ENCODE results near the gene KRT20. TPM values are rescaled to one million over a fixed set of nuclear protein-coding genes. Genes with fewer than 3 reads are reported as not detected.

The KRT20 gene
- total RNA-seq, 1 experiment from 2014 or later: 0.13 TPM

GRCh38 chr17:40866838-40867237, 18.2 kb downstream of the KRT20 start, which contains the start of gene KRT12:
Gene KRT12 (minus strand): TSS chr17:40867223. CDS start chr17:40867186, 37 bp downstream.
- Histone ChIP-seq H3K27ac (ENCODE audit: low read length) (no peak within 1 kb of the TSS), H3K4me1 (ENCODE audit: control insufficient read depth, insufficient read depth, low read length) (no peaks in the 10 kb centered on the region), H3K36me3 (ENCODE audit: control insufficient read depth, insufficient read depth, low read length) (no peaks in the 10 kb centered on the region), H3K9me3 (ENCODE audit: control insufficient read depth, insufficient read depth, low read depth, low read length) (no peaks in the 10 kb centered on the region), H3K4me3 (ENCODE audit: low read depth in 2 of 2, low read length in 2 of 2) (no peak within 1 kb of the TSS), H3K27me3 (ENCODE audit: control insufficient read depth, insufficient read depth, low read length) (no peaks in the 10 kb centered on the region; the same call in 1 of the 2 replicates)
- no TSS peak for BruUV-seq (replicated peaks)
- in situ Hi-C loops (cut with HindIII; ENCODE audit: low pct_unique_long_range_greater_than_20kb, low sequenced_read_pairs): no loop called here
- ChIA-PET POLR2A (interaction anchor here (0.5 kb wide), 1 partner anchor 13 kb away, joined by 5 read pairs; no protein-coding TSS in a partner anchor), CTCF (no interaction called here)
- DNase-seq (ENCODE audit: low read depth, low spot score) (no peak), ATAC-seq (no peak)
- TF ChIP-seq CTCF (IDR thresholded peaks at IDR 0.05) (no peak), POLR2AphosphoS5 (IDR thresholded peaks at IDR 0.05; ENCODE audit: low read depth, low read length) (no peak), TCF7L2 (IDR thresholded peaks at IDR 0.05; ENCODE audit: low read depth, low read length) (no peak), REST (IDR thresholded peaks at IDR 0.05; ENCODE audit: insufficient read depth in 1 of 2, low read depth in 2 of 2, low read length in 1 of 2) (no peak), SIN3A (IDR thresholded peaks at IDR 0.05; ENCODE audit: borderline replicate concordance, insufficient read depth, low read depth, low read length) (no peak)
- intact Hi-C loops (cut with micrococcal nuclease; ENCODE audit: unreplicated experiment): no loop called here

- H3K9me3 ChIP-seq (ENCODE audit: control insufficient read depth, insufficient read depth, low read depth, low read length): no peaks in the 10 kb centered on the region
- no peaks in the 10 kb centered on the region for H3K4me1 ChIP-seq (ENCODE audit: control insufficient read depth, insufficient read depth, low read length)
- H3K4me3 ChIP-seq (ENCODE audit: low read depth in 2 of 2, low read length in 2 of 2): no peak overlapping the region
- in situ Hi-C loops (cut with HindIII; ENCODE audit: low pct_unique_long_range_greater_than_20kb, low sequenced_read_pairs): no loop called here
- BruUV-seq (replicated peaks): no TSS peak
- ChIA-PET CTCF (no interaction called here), POLR2A (interaction anchor here (0.7 kb wide), 1 partner anchor 20 kb away, joined by 3 read pairs; no protein-coding TSS in a partner anchor)
- no peak overlapping the region for H3K27ac ChIP-seq (ENCODE audit: low read length)
- no peak for DNase-seq (ENCODE audit: low read depth, low spot score)
- TF ChIP-seq CTCF (IDR thresholded peaks at IDR 0.05) (no peak), SIN3A (IDR thresholded peaks at IDR 0.05; ENCODE audit: borderline replicate concordance, insufficient read depth, low read depth, low read length) (no peak), POLR2AphosphoS5 (IDR thresholded peaks at IDR 0.05; ENCODE audit: low read depth, low read length) (no peak), TCF7L2 (IDR thresholded peaks at IDR 0.05; ENCODE audit: low read depth, low read length) (no peak), REST (IDR thresholded peaks at IDR 0.05; ENCODE audit: insufficient read depth in 1 of 2, low read depth in 2 of 2, low read length in 1 of 2) (no peak)
- intact Hi-C loops (cut with micrococcal nuclease; ENCODE audit: unreplicated experiment): no loop called here
- ATAC-seq: no peak
- no peaks in the 10 kb centered on the region for H3K27me3 ChIP-seq (ENCODE audit: control insufficient read depth, insufficient read depth, low read length)
- H3K36me3 ChIP-seq (ENCODE audit: control insufficient read depth, insufficient read depth, low read length): no peaks in the 10 kb centered on the region
These were observed 20.2 kb downstream of the KRT20 start for GRCh38 chr17:40864661-40865390.
